ENCODE results near the gene TTYH1.

TTYH1 gene

DNA sequence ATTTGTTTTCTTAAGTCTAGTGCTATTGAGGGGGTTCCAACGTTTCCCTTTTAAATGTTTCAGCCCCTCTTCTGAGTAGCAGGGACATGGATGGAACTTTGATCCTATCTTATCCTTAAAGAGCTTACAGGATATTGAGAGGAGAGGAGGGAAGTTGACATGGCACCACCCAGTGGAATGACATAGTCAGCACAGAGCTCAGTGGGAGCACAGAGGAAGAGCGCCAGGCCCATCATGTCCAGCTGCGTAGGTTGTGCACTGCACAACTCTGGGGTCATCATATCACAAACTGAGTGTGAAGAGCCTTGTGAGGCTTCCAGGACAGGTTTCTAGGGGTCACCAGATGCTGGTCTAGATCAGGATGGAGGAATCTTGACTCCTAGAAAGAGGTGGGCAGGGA lies 62.4 kb downstream of the TTYH1 start:
- no peak for TF ChIP-seq SPI1 (IDR thresholded peaks at IDR 0.05; ENCODE audit: borderline replicate concordance, low read depth)
- no peak for TF ChIP-seq GABPA (IDR thresholded peaks at IDR 0.05; ENCODE audit: low read depth)
- TF ChIP-seq, protein P1, sequence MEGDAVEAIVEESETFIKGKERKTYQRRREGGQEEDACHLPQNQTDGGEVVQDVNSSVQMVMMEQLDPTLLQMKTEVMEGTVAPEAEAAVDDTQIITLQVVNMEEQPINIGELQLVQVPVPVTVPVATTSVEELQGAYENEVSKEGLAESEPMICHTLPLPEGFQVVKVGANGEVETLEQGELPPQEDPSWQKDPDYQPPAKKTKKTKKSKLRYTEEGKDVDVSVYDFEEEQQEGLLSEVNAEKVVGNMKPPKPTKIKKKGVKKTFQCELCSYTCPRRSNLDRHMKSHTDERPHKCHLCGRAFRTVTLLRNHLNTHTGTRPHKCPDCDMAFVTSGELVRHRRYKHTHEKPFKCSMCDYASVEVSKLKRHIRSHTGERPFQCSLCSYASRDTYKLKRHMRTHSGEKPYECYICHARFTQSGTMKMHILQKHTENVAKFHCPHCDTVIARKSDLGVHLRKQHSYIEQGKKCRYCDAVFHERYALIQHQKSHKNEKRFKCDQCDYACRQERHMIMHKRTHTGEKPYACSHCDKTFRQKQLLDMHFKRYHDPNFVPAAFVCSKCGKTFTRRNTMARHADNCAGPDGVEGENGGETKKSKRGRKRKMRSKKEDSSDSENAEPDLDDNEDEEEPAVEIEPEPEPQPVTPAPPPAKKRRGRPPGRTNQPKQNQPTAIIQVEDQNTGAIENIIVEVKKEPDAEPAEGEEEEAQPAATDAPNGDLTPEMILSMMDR (IDR thresholded peaks at IDR 0.05; ENCODE audit: insufficient read depth, low read length), result no peak
- no peak for TF ChIP-seq POLR2AphosphoS5 (IDR thresholded peaks at IDR 0.05; ENCODE audit: low read depth)
- TF ChIP-seq, protein P2, sequence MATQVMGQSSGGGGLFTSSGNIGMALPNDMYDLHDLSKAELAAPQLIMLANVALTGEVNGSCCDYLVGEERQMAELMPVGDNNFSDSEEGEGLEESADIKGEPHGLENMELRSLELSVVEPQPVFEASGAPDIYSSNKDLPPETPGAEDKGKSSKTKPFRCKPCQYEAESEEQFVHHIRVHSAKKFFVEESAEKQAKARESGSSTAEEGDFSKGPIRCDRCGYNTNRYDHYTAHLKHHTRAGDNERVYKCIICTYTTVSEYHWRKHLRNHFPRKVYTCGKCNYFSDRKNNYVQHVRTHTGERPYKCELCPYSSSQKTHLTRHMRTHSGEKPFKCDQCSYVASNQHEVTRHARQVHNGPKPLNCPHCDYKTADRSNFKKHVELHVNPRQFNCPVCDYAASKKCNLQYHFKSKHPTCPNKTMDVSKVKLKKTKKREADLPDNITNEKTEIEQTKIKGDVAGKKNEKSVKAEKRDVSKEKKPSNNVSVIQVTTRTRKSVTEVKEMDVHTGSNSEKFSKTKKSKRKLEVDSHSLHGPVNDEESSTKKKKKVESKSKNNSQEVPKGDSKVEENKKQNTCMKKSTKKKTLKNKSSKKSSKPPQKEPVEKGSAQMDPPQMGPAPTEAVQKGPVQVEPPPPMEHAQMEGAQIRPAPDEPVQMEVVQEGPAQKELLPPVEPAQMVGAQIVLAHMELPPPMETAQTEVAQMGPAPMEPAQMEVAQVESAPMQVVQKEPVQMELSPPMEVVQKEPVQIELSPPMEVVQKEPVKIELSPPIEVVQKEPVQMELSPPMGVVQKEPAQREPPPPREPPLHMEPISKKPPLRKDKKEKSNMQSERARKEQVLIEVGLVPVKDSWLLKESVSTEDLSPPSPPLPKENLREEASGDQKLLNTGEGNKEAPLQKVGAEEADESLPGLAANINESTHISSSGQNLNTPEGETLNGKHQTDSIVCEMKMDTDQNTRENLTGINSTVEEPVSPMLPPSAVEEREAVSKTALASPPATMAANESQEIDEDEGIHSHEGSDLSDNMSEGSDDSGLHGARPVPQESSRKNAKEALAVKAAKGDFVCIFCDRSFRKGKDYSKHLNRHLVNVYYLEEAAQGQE (IDR thresholded peaks at IDR 0.05; ENCODE audit: insufficient replicate concordance, low read depth), result no peak
- DNase-seq (ENCODE audit: low read depth in 1 of 2, low spot score in 1 of 2), result no peak
- Histone ChIP-seq H3K4me3 (replicated peaks; ENCODE audit: insufficient read depth, low read length) (no peak overlapping the region), H3K27me3 (ENCODE audit: insufficient read depth, poor library complexity, severe bottlenecking) (peaks cover 35% of the 10 kb centered on the region), H3K27ac (replicated peaks) (no peak overlapping the region)

DNA sequence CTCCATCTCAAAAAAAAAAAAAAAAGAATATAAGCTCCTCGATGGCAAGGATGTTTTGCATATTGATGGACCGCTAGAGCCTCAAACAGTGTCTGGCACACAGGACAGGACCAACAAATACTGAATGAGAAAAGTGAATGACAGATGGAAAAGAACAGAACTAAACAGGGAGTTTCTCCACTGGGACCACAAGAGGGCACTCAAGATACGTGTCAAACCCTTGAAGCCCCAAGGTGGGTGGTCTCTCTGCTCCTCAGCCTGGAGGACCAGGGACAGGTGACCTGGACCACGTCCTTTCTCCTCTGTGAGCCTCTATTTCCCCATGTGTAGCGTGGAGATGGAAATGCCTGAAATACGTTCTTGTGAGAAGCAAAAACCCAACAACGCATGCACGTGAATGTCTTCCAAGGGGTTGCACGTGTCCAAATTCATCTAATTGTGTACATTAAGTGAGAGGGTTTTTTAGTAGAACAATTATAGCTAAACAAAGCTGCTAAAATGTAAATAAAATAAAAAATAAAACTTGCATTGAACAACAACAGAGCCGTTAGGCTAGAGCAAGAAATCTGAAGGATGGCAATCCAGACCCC lies 63.5 kb downstream of the TTYH1 start:
- H3K4me3 ChIP-seq (replicated peaks; ENCODE audit: insufficient read depth, low read length), result no peak overlapping the region
- H3K27ac ChIP-seq (replicated peaks), result no peak overlapping the region
- TF ChIP-seq SPI1 (IDR thresholded peaks at IDR 0.05; ENCODE audit: borderline replicate concordance, low read depth), result no peak
- TF ChIP-seq, protein P1 (IDR thresholded peaks at IDR 0.05; ENCODE audit: insufficient read depth, low read length), result peak; percentile 31
- H3K27me3 ChIP-seq (ENCODE audit: insufficient read depth, poor library complexity, severe bottlenecking), result peaks cover 27% of the 10 kb centered on the region
- no peak for DNase-seq (ENCODE audit: low read depth in 1 of 2, low spot score in 1 of 2)

DNA sequence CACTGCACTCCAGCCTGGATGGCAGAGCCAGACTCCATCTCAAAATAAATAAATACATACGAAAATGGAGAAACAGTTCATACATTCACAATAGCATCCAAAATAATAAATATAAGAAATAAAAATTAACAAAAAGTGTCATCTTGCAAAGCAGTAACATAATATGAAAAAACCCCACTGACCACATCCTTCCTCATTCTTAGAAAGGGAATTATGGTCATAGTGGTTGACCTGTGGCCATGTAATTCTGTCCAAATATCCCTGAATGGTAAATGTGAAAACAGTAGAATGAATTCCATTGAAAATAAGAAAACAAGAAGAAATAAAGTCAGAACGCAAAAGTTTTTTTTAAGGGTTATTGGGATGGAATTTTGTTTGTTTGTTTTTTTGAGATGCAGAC lies 64.8 kb downstream of the TTYH1 start:
- Histone ChIP-seq H3K4me3 (replicated peaks; ENCODE audit: insufficient read depth, low read length) (no peak overlapping the region), H3K27me3 (ENCODE audit: insufficient read depth, poor library complexity, severe bottlenecking) (peaks cover 24% of the 10 kb centered on the region), H3K27ac (replicated peaks) (no peak overlapping the region)
- TF ChIP-seq, protein P2 (IDR thresholded peaks at IDR 0.05; ENCODE audit: insufficient replicate concordance, low read depth), result no peak
- TF ChIP-seq, protein P1 (IDR thresholded peaks at IDR 0.05; ENCODE audit: insufficient read depth, low read length), result no peak
- TF ChIP-seq POLR2AphosphoS5 (IDR thresholded peaks at IDR 0.05; ENCODE audit: low read depth) (no peak), GABPA (IDR thresholded peaks at IDR 0.05; ENCODE audit: low read depth) (no peak), SPI1 (IDR thresholded peaks at IDR 0.05; ENCODE audit: borderline replicate concordance, low read depth) (no peak)
- no peak for DNase-seq (ENCODE audit: low read depth in 1 of 2, low spot score in 1 of 2)
